GM12801 (cell line): ENCODE measurements around the gene NUDT3.

Source experiments
- CTCF ChIP-seq: IDR thresholded peaks from one replicate; pipeline ENCODE4 v1.5.1; 2011; ENCODE audit warnings: control low read depth; ENCODE audit not compliant: insufficient read length; ENCODE audit errors: extremely low read depth

The NUDT3 gene

GRCh38 chr6:34414999-34415858, 22.8 kb upstream of the NUDT3 start:
- no peak for TF ChIP-seq CTCF

- no peak for TF ChIP-seq CTCF
Measured at GRCh38 chr6:34412643-34413214, 20.3 kb upstream of the NUDT3 start.

- TF ChIP-seq CTCF, result no peak
Measured at GRCh38 chr6:34412016-34412415, 19.5 kb upstream of the NUDT3 start.

DNA sequence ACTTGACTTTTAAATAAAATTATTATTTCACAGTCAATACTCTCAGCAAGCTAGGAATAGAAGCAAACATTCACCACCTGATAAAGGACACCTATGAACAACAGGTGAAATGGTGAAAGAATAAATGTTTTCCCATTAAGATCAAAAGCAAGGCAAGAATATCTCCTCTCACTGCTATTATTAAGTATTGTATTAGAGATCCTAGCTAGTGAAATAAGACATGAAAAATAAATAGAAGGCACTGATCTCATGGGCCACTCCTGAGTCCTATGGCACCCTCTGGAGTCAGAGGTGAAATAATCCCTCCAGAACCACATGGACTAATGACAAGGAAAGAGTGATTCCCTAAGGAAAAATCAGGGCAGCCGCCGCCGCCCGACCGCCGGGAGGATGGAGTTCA, 4.0 kb upstream of the NUDT3 start:
- TF ChIP-seq CTCF, result no peak

DNA sequence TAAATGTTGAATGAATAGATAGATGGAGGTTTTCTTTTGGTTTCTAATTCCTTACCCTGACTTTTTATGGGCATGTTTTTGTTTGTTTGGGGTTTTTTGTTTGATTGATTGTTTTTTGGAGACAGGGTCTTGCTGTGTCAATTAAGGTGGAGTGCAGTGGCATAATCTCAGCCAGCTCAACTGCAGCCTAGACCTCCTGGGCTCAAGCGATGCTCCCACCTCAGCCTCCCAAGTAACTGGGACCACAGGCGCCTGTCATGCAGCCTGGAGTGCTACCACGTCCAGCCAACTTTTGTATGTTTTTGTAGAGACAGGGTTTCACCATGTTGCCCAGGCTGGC, 1.5 kb upstream of the NUDT3 start:
- no peak for TF ChIP-seq CTCF

DNA sequence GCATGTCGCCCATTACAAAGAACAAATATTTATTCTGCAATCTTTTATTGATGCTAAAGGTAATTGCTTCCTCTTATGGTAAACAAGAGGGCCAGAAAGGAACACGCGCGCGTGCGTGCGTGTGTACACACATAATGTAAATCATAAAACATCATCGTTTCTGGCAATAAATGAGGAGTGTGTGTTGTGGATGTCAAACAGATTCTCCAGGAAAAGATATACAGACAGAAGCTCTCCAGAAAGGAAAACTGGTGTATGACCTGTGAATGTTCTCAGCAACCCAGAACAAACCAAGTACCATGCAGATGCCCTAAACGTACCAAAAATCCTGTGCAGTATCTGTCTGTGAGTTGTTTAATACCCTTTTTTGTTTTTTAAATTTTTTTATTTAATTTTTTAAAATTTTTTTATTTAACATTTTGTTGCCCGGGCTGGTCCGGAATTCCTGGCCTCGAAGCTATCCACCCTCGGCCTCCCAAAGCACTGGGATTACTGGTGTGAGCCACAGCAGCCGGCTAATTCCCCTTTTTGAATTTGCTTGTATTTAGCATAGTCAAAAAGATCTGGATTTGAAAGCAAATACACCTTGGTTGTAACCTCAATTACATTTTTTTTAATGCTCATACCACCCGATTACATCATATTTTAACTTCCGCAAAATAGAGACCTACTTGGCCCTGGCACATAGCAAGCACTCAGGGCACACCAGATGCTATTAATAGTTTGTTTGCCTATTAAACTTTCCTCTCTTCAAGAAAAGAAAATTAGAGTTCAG, 909 bp upstream of the NUDT3 start:
- no peak for TF ChIP-seq CTCF

DNA sequence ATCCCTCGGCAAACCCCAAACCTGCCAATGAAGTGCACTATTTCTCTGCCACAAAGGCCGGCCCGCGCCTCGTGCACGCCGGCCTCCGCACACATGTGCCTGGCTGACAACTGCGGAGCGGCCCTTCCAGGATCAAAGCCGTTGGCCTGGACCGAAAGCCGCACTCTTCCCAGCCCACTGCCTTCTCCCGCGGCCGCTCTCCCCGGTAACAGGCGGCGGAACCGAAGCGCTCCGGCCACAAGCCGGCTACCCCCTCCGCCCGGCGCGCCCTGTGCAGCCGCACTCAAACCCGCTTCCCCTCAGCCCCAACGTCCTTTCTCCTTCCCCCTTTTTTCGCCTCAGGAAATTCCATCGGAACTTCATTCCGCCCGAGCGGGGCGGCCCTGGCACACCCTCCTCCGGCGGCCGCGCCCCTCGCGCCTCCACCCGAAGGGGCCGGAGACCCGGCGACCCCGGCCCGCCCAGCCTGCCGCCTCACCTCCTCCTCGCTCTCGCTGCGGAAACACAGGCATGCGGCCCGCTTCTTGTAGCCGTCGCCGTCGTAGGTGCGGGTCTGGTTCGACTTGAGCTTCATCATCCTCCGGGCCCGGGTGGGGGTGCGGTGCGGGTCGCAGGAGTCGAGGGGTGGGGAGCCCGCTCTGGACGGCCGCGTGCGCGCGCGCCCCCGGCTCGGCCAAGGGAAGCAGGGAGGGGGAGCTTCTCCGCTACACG, 528 bp downstream of the NUDT3 start:
- no peak for TF ChIP-seq CTCF
